LHCN-M2 (cell line): ENCODE measurements around the gene MINDY4. TPM values are rescaled to one million over a fixed set of nuclear protein-coding genes. Genes with fewer than 3 reads are reported as not detected.
A peak's percentile ranks its signal among the peaks of the same experiment; 100 is the strongest.
"Not testable (repeated sequence)": the region's sequence is repeated elsewhere in the genome, so short reads cannot be mapped to it uniquely, and the experiment has no call there.

ENCODE experiments used
- DNase-seq: peaks from one replicate; pipeline ENCODE4 v3.0.0-alpha.2; 2012; ENCODE audit warnings: low read depth
- total RNA-seq: library from RNA; depleted of rRNA; stranded (reverse); fragments of >200 nt; gene quantifications from 2 replicates; pipeline ENCODE4 v1.2.3, GENCODE V29; 2014

Gene MINDY4
- total RNA-seq, 1 experiment from 2014 or later = 3.7 TPM

GRCh38 chr7:30802812-30803211, 31.6 kb downstream of the MINDY4 start:
- DNase-seq = no peak

- peak; percentile 93 for DNase-seq
These were observed 33.0 kb downstream of the MINDY4 start for GRCh38 chr7:30804078-30804661.

- no peak for DNase-seq
These were observed 34.0 kb downstream of the MINDY4 start for GRCh38 chr7:30805081-30805691.

- no peak for DNase-seq
These were observed 34.7 kb downstream of the MINDY4 start for GRCh38 chr7:30805931-30806330.

- not testable (repeated sequence) for DNase-seq
These were observed 36.3 kb downstream of the MINDY4 start for GRCh38 chr7:30807477-30807876.

- not testable (repeated sequence) for DNase-seq
These were observed 36.7 kb downstream of the MINDY4 start for GRCh38 chr7:30807941-30808340.

GRCh38 chr7:30810986-30811385, 39.8 kb downstream of the MINDY4 start:
- no peak for DNase-seq

GRCh38 chr7:30812676-30813075, 41.5 kb downstream of the MINDY4 start:
- no peak for DNase-seq

- DNase-seq = no peak
These were observed 42.2 kb downstream of the MINDY4 start for GRCh38 chr7:30813466-30813865.

GRCh38 chr7:30814700-30815387, 43.6 kb downstream of the MINDY4 start:
- no peak for DNase-seq

- no peak for DNase-seq
These were observed 44.2 kb downstream of the MINDY4 start for GRCh38 chr7:30815388-30815854.

GRCh38 chr7:30815951-30816644, 44.9 kb downstream of the MINDY4 start:
- DNase-seq = no peak

GRCh38 chr7:30816645-30817370, 45.6 kb downstream of the MINDY4 start:
- DNase-seq = no peak

GRCh38 chr7:30817371-30817767, 46.2 kb downstream of the MINDY4 start:
- DNase-seq = no peak

- DNase-seq = no peak
These were observed 53.9 kb downstream of the MINDY4 start for GRCh38 chr7:30824821-30825720.

GRCh38 chr7:30826181-30826580, 55.0 kb downstream of the MINDY4 start:
- DNase-seq = no peak

GRCh38 chr7:30828591-30828990, 57.4 kb downstream of the MINDY4 start:
- no peak for DNase-seq

GRCh38 chr7:30829471-30829870, 58.3 kb downstream of the MINDY4 start:
- DNase-seq = no peak

- no peak for DNase-seq
These were observed 60.0 kb downstream of the MINDY4 start for GRCh38 chr7:30831227-30831626.

GRCh38 chr7:30831936-30832335, 60.7 kb downstream of the MINDY4 start:
- no peak for DNase-seq
